Activated naive CD8-positive, alpha-beta T cell treated with anti-CD3 and anti-CD28 coated beads, Interleukin-2, amount 50 U/mL, for 16 hours (primary cell): ENCODE results near the gene PCSK9.
A peak's percentile ranks its signal among the peaks of the same experiment; 100 is the strongest.
"Not testable (repeated sequence)": the region's sequence is repeated elsewhere in the genome, so short reads cannot be mapped to it uniquely, and the experiment has no call there.

Source experiments
- DNase-seq: peaks from one replicate; pipeline ENCODE4 v3.0.0-alpha.2; 2020; ENCODE audit warnings: low read depth, low spot score

The PCSK9 gene

GRCh38 chr1:55010194-55010886 lies 29.0 kb upstream of the PCSK9 start:
- no peak for DNase-seq

DNA sequence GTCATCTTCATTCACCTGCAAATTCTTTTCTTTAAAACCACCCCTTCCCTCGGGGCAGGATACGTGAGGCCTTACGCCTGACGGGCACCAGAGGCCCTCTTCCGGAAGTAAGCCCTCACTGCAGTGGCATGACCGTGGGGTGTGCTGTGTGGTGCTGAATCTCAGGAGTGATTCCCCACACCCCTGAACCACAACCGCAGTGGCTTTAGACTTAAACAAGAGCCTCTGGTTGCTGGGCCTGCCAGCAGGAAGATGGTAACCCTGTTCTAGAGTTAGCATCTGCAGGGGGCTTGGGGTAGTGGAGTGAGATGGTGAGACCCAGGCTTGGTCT lies 28.5 kb upstream of the PCSK9 start:
- DNase-seq = no peak

DNA sequence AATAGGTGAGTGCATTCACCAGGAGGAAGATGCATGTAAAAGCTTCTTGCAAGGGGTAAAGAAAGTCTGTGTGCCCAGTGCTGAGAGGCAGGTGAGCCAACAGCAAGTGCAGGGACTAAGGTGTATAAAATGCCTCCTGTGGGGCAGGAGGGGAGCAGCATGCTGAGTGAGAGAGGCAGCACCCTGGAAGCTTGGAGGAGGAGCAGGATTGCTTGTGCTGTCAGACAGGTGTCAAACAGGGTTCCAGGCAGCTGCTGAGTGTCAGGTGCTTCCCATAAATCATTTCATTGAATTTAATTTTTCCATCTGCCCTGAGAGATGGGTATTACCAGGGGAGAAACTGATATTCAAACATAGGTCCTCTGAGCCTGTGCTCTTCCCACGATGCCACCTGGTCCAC lies 26.7 kb upstream of the PCSK9 start:
- DNase-seq = no peak

DNA sequence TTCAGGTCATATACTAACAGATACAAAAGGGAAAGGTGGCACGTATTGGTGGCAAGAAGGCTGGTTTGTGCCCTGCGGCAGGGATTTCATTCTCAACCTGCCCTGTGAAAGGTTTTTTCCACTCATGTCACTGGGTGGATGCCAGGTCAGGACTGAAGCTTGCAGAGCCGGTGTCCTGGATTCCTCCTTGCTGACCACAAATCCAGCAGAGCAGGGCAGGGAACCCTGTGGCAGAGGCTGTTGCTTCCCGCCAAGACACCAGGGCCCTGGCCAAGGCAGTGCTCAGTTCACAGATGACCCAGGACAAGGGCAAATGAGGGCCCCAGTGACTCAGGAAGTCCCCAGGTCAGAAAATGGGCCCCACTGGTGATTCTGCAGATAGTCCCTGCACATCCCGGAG lies 24.2 kb upstream of the PCSK9 start:
- no peak for DNase-seq

DNA sequence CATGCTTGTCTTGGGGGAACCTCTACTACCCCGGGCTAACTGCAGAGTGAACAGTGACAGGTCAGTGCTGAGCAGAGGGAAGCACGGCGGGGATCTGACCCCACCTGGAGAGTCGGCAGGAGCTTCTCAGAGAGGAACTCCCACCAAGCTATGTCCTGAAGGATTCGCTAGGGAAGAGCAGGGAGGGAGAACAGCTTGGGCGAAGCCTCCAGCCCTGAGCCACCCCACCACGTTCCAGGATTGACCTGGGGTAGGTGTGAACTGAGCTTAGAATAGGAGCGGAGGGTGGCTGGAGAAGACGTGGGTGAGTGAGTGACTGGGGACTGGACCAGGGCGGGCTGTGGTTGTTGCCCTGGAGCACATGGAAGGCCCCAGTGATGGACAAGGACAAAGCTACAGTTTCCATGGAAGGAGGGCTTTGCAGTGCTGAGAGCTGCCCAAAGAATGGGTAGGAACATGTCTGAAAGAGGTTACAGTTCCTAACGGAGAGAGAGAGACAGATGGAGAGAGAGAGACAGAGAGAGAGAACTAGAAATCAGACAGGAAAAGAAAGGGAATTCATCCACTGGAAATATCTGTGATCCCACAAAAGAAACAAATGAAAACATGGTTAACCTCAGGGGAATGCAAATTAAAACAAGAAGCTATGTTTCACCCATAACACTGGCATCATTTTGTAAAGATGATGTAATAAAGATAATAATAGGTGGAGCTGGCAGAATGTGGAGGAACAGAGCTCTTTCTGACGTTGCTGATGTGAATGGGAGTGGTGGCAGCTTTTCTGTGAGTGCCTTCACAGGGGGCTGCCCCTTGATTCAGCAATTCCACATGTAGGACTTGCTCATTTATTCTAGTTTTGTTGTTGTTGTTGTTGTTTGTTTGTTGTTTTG lies 23.4 kb upstream of the PCSK9 start:
- no peak for DNase-seq

DNA sequence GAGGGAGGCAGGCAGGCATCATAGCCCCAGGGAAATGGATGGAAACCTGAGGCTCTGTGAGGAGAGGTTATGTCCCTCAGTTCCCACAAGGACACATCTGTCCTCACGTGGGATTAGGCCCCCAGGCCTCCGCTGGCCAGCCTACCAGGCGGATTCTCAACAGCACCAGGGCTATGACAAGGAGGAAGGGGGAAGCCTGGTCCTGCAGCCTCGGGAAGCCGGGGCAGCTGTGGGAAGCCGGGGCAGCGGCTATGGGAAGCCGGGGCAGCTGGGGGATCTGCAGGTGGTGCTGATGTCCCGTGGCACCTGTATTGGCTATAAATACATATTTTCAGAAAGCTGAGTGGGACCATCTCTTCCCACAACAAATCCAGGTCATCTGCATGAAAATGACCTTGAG lies 21.0 kb upstream of the PCSK9 start:
- DNase-seq = no peak

GRCh38 chr1:55021942-55022546 lies 17.3 kb upstream of the PCSK9 start:
- DNase-seq = peak; percentile 14

- not testable (repeated sequence) for DNase-seq
Observed at GRCh38 chr1:55024163-55024562, 15.2 kb upstream of the PCSK9 start.

DNA sequence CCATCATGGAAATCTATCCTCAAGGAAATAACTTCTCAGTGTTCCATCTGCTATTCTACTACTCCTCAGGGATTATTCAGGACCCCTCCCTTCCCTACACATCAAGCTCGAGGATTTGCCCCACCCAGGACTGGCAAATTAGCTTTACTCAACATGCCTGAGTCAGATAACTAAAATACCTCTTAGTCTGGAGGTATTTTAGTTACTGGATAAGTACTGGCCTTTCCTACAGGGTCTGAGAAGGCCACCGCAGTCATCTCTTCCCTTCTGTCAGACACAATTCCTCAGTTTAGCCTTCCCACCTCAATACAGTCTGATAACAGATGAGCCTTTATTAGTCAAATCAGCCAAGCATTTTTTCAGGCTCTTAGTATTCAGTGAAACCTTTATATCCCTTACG lies 12.7 kb upstream of the PCSK9 start:
- DNase-seq = not testable (repeated sequence)

DNA sequence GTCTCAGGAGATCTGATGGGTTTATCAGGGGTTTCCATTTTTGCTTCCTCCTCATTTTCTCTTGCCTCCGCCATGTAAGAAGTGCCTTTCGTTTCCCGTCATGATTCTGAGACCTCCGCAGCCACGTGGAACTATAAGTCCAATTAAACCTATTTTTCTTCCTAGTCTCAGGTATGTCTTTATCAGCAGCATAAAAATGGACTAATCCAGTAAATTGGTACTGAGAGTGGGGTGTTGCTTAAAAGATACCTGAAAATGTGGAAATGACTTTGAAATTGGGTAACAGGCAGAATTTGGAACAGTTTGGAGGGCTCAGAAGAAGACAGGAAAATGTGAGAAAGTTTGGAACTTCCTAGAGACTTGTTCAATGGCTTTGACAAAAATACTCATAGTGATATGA lies 8.2 kb upstream of the PCSK9 start:
- DNase-seq = not testable (repeated sequence)

DNA sequence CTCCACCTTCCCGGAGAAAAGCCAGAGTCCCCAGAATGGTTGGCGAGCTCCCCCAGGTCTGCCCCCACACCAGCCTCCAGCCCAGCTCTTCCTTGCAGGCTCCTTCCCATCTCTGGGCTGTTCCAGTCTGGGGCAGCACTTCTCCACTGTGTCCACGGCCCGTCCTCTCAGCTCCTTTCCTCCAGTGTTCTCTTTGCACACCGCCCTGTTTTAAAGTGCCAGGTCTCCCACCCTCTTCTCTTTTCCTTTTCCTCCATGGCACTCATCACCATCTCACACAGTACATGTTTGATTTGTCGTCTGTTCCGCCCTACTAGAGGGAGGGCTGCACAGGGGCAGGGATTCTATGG lies 6.1 kb upstream of the PCSK9 start:
- no peak for DNase-seq

GRCh38 chr1:55034476-55035133 lies 4.7 kb upstream of the PCSK9 start:
- no peak for DNase-seq

DNA sequence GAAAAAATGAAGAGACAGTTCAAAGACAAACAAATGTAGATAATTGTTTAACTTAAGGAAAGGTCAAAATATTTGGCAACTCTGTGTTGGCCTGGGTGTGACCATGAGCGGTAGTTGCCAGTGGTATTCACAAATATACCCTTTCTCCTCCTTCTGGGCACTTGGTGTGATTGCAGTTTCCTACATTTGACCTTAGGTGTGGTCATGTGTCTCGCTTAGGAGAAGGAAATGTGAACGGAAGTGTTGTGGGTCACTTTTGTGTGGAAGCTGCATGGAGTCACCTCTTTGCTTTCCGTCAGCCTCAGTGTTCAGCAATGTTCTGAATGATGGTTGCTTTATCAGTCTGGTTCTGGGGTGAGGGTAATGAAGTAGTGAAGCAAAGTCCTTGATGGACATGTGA lies 3.4 kb upstream of the PCSK9 start:
- no peak for DNase-seq

GRCh38 chr1:55037733-55038551 lies 1.4 kb upstream of the PCSK9 start:
- no peak for DNase-seq

GRCh38 chr1:55038552-55038838 lies 853 bp upstream of the PCSK9 start:
- no peak for DNase-seq

GRCh38 chr1:55038974-55039341 lies 390 bp upstream of the PCSK9 start:
- no peak for DNase-seq

- DNase-seq = no peak
Observed at GRCh38 chr1:55040083-55040932, 960 bp downstream of the PCSK9 start.

DNA sequence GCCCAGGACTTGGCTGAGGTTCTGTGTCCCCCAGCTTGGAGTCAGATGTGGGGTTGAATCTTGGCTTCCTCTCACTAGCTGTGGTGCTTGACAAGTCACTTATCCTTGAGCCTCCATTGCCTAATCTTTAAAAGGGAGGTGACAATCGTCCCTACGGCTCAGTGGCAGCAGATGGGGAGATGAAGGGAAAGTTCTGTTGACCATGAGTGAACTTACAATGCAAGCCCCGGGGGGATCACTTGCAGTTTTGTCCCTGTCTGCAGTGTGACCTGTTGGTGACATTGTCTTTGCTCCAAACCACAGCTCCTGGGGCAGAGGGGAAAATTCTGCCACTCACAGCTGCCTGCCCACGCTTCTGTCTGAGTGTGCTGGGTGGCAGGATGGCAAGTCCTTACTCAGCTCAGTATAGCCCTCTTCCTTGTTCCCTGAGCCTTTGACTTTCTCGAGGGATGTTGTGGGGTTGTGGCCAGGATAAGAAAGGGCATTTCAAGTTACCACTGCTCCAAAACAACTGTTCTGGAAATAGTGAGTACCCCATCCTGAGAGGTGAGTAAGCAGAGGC lies 1.7 kb downstream of the PCSK9 start:
- no peak for DNase-seq

DNA sequence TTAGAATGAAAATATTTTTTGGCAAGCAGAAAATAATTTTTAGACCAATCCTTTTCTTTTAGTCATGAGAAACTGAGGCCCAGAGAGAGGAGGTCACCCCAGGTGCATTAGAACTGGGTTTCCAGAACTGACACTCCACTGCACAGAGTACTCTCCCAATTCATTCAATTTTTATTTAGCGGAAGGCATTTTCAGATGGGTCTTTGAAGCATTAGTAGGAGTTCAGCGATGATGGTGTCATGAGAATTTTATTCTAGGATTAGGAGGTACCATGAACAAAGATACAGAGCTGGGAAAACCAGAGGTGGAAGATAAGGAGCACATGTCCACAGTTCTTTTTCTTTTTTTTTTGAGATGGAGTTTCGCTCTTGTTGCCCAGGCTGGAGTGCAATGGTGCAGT lies 2.3 kb downstream of the PCSK9 start:
- DNase-seq = no peak

DNA sequence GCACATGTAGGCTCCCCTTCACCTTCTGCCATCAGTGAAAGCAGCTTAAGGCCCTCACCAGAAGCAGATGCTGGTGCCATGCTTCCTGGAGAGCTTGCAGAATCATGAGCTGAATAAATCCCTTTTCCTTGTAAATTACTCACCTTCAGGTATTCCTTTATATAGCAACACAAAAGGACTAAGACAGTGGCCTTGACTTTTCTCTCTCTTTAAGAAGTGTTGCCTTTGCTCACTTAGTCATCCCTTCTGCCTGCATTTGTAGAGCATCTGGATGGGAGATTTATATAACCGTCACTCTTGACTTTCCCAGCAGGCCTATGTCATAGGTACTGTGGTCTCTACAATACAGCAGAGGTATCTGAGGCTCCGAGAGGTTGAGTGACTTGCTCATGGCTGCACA lies 3.7 kb downstream of the PCSK9 start:
- DNase-seq = no peak

DNA sequence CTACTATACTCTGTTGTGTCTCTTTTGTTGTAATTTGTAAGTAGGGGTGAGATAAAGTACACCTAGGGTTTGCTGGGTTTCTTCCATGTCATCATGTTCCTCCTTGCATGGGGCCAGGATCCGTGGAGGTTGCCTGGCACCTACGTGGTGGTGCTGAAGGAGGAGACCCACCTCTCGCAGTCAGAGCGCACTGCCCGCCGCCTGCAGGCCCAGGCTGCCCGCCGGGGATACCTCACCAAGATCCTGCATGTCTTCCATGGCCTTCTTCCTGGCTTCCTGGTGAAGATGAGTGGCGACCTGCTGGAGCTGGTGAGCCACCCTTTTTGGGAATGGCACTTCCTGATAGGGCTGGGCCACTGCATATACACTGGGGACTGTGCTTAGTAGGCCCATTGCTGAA lies 4.4 kb downstream of the PCSK9 start:
- DNase-seq = no peak
